Stimulated activated CD4-positive, alpha-beta T cell treated with anti-CD3 and anti-CD28 coated beads, Interleukin-1b, Interleukin-23, amount 100 ng/mL, for 1 hour (primary cell): Measurements from ENCODE around the gene NRG3.
"Not testable (repeated sequence)": the region's sequence is repeated elsewhere in the genome, so short reads cannot be mapped to it uniquely, and the experiment has no call there.

ENCODE experiments used
- DNase-seq, 2 donors: peaks; one replicate each; pipeline ENCODE4 v3.0.0-alpha.2; 2020; ENCODE audit warnings: low read depth in 2 of 2

The NRG3 gene

DNA sequence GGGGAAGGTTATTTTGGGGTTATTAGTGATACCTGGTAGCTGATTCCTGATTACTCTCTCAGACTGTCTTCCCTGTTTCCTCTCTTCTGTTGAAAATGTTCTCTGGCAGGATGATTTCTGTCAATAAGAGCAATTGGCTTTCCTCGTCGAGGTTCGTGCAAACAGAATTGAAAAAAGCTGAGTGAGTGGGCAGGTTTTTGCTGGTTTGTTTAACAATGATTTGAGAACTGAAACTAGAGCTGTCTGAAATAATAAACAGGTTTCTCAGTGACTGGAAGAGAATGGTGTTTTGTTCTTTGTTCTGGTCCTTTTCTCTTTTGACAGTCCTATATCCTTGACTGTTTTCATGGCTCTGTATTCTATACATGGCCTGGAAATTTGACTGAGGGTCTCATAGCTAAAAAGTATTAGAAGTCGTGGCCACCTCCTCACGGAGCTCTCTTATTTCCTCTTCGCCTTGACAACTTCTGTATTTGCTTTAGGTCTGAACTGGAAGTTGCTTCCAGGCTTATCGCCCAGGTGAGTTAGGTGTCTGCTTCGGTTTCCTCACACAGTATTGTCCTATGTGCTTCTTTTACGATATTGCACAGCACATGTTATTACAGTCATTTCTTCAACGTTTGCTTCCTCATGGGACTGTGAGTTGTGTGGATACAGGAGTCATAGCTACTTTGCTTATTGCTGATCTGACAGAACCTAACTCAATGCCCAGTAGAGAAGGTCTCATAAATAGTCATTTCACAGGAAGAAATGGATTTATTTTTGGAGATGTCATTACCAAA is 403.6 kb downstream of the NRG3 start:
- DNase-seq: no peak

GRCh38 chr10:82282782-82283456 is 407.9 kb downstream of the NRG3 start:
- no peak for DNase-seq

- DNase-seq: no peak
Measured at GRCh38 chr10:82284180-82284579, 409.2 kb downstream of the NRG3 start.

GRCh38 chr10:82288461-82288881 is 413.5 kb downstream of the NRG3 start:
- no peak for DNase-seq

DNA sequence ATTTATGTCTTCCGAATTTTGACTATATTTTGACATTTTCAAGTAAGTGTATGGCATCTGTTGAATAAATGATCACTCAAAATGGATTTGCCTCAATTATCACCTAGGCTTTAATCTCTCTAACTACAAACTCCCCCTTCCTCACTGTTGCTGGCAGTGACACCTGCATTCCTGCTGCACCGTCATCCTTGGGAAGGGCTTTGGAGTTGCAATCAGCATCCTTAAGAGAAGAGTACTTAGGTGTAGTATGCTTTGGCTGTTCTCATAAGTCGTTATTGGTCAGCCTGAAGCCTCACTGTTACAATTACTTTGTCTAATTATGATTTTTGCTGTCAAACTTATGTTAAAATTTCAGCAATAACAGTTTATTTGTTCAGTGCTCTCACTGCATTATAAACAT is 415.0 kb downstream of the NRG3 start:
- DNase-seq: no peak

GRCh38 chr10:82294874-82295378 is 419.9 kb downstream of the NRG3 start:
- no peak for DNase-seq

- DNase-seq: no peak
Measured at GRCh38 chr10:82308641-82309040, 433.6 kb downstream of the NRG3 start.

DNA sequence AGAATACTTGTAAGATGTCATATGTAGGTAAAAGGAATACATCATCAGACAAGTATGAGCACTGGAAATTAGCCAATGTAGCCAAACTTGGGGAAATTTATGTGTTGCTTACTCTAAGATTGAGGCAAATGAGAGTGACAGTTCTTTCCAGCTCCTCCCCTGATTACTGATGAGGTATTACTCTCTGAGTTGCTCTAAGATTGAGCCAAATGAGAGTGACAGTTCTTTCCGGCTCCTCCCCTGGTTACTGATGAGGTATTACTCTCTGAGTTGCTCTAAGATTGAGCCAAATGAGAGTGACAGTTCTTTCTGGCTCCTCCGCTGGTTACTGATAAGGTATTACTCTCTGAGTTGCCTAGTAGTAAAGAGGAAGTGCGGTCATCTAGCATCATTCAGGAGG is 435.8 kb downstream of the NRG3 start:
- DNase-seq: no peak

- no peak for DNase-seq
Measured at GRCh38 chr10:82313401-82313800, 438.4 kb downstream of the NRG3 start.

- DNase-seq: no peak
Measured at GRCh38 chr10:82318534-82318933, 443.5 kb downstream of the NRG3 start.

- no peak for DNase-seq
Measured at GRCh38 chr10:82319074-82319473, 444.1 kb downstream of the NRG3 start.

GRCh38 chr10:82319562-82319961 is 444.6 kb downstream of the NRG3 start:
- no peak for DNase-seq

GRCh38 chr10:82321724-82322123 is 446.7 kb downstream of the NRG3 start:
- no peak for DNase-seq

DNA sequence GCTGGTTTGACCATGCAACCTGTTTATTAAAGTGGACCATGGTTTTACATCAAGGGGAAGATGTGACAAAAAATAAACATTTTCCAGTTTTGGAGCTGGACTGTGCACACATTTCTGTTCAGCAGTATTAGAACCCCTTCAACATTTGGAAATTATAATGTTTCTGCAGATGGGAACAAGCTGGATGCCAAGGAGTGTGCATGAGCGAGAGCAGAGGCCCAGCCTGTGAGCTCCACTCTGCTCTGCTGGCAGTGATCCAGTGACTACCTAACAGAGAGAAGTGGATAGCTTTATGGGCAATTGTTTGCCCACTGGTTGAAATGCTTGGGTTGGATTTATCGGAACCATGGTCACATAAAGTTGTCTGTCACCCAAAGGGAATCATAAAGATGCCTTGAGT is 456.7 kb downstream of the NRG3 start:
- DNase-seq: no peak

DNA sequence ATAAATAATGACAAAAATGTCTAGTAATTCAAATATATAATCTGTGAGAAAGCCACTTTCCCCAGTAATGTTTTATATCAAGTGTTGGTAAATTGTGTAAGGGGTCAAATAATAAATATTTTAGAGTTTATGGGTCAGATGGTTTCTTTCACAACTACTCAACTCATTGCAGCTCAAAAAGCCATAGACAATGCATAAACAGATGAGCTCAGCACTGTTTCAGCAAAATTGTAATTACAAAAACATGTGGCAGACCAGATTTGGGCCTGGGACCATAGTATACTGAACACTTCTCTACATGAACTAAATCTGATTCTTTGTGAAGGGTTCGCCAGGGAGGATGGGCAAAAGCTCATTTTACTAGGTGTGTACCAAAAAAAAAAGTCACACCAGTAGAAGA is 460.8 kb downstream of the NRG3 start:
- no peak for DNase-seq

- no peak for DNase-seq
Measured at GRCh38 chr10:82340166-82340565, 465.2 kb downstream of the NRG3 start.

GRCh38 chr10:82349590-82349989 is 474.6 kb downstream of the NRG3 start:
- DNase-seq: not testable (repeated sequence)

GRCh38 chr10:82353381-82353780 is 478.4 kb downstream of the NRG3 start:
- no peak for DNase-seq

DNA sequence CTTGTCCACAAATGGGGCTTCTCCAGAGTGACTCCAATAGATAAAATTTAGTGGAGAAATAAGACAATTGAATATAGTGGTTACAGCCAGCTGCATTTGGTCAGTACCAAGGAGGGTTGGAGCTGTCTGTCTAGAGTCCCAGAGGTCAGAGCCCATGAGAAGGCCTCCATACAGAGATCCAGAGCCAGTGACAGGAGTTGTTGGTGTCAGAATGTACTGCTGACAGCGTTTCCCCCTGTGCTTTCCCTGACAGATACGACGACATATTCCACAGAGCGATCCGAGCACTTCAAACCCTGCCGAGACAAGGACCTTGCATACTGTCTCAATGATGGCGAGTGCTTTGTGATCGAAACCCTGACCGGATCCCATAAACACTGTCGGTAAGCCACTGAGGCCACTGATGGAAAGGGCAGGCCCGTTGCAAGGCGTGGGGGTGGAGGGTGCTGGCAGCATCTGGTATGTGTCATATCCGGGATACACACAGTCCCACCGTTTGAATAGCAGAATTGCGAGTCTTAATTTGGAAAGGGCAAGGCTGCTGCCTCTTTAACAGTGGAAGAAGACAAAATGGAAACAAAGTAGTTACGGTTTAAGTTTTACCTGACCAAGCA is 483.6 kb downstream of the NRG3 start:
- DNase-seq: no peak

- no peak for DNase-seq
Measured at GRCh38 chr10:82361256-82361655, 486.3 kb downstream of the NRG3 start.

DNA sequence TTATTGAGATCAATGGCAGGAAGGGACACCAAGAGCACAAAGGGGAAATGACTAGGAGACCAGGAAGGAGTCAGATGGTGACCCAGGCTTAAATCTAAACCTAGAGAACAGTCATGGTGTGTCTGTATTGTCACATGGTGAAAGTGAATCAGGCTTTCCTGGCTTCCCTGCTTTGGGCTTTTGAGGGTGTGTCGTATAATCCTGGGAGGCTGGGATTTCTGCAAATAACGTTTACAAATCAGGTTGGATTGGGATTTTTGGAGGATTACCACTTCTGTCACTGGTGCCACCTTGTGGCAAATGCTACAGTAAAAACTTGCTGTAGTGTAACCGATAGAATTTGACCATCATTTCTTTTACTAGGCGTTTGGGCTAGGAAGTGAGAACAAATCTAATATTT is 502.6 kb downstream of the NRG3 start:
- no peak for DNase-seq

GRCh38 chr10:82378146-82378545 is 503.2 kb downstream of the NRG3 start:
- no peak for DNase-seq

DNA sequence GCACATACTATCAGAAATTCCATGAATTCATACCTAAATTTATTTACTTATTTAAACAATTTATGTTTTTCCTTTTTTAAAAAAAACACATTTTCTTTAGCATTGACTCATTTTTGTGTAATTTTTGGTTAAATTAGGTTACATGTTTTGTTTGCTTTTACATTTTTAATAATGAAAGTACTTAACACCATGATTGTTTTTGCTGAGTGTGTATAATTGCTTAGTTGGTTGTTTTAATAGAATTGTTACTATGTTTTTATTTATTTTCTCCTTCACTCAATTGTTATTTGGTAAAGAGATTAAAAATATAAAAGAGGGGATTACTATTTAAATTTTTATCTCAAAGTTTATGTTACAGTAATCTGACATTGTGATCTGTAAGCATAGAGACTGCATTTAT is 508.4 kb downstream of the NRG3 start:
- DNase-seq: no peak
